ENCODE measurements around the gene CACHD1.

The CACHD1 gene

DNA sequence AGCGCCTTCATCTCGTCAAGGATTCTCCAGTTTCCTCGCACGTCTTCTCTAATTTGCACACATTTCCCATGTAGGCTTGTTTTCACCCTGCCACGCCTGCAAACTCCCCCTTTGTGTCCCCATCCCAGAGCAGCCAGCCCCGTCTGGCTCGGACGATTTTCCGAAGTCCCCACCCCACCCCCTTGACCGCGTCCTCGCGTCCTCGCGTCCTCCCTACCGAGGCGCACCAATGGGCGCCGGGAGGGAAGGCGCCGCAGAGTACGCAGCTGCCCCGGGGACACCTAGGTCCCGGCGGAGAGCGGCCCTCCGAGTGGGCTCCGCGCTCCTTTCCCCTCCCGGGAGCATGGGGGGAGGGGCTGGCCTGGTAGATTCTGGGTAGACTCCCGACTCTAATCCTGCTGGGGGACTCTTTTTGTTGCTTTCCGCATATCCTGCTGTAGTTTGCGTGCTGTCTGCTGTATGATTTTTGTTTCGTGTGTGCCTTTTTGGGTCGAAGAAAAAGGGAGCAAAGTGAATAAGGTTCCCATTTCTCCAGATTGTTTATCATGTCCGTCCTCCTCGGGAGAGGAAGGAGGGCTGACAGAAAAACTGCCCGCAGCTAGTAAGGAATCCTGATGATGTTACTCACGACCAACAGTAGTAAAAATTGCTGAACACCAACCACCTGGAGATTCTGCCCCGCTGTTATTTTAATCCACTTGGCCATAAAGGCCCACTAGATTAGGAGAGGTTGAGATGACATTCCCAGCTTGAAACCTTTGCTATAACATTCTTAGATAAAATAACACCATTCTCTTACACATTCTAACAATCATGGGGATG lies 1.5 kb downstream of the CACHD1 start:
- Histone ChIP-seq H3K9ac (ENCODE audit: low read depth in 1 of 2, low read length in 2 of 2) (peak overlapping the region; percentile 58 to 61), H3K27ac (ENCODE audit: low read depth, low read length) (no peak overlapping the region), H3K27me3 (ENCODE audit: control insufficient read depth in 1 of 2, insufficient read depth in 2 of 2, low read length in 2 of 2) (peaks cover 3 to 19% of the 10 kb centered on the region in 2 donors), H3K4me1 (ENCODE audit: control insufficient read depth in 1 of 2, insufficient read depth in 2 of 2, low read length in 2 of 2) (peaks cover 26 to 35% of the 10 kb centered on the region in 2 donors), H3K4me3 (ENCODE audit: low read depth in 1 of 2, low read length in 2 of 2) (peak overlapping the region; percentile 76 to 78), H3K36me3 (ENCODE audit: control insufficient read depth in 1 of 2, insufficient read depth in 2 of 2, low read length in 2 of 2) (no peaks in the 10 kb centered on the region), H3K9me3 (ENCODE audit: control insufficient read depth in 1 of 2, low read length in 2 of 2) (no peaks in the 10 kb centered on the region)

DNA sequence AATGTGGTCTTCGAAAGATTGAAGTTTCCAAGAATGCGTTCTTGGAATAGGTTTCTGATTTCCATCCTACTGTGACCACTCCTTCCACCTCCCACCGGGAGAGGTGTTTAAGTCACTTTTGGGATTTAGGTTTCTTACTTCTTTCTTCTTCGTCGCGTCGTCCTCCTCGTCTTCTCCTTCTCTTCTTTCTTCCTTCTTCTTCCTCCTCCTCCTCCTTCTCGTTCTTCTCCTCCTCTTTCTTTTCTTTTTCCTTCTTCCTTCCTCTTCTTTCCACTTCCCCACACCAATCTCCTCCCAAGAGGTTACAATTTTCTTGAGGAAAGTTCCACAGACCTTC lies 2.1 kb downstream of the CACHD1 start:
- Histone ChIP-seq H3K9me3 (ENCODE audit: control insufficient read depth in 1 of 2, low read length in 2 of 2) (no peaks in the 10 kb centered on the region), H3K4me1 (ENCODE audit: control insufficient read depth in 1 of 2, insufficient read depth in 2 of 2, low read length in 2 of 2) (peaks cover 32 to 37% of the 10 kb centered on the region in 2 donors), H3K9ac (ENCODE audit: low read depth in 1 of 2, low read length in 2 of 2) (peak overlapping the region in 1 of 2 donors; percentile 61), H3K27ac (ENCODE audit: low read depth, low read length) (no peak overlapping the region), H3K36me3 (ENCODE audit: control insufficient read depth in 1 of 2, insufficient read depth in 2 of 2, low read length in 2 of 2) (no peaks in the 10 kb centered on the region), H3K27me3 (ENCODE audit: control insufficient read depth in 1 of 2, insufficient read depth in 2 of 2, low read length in 2 of 2) (peaks cover 3 to 19% of the 10 kb centered on the region in 2 donors), H3K4me3 (ENCODE audit: low read depth in 1 of 2, low read length in 2 of 2) (peak overlapping the region; percentile 76 to 78)

DNA sequence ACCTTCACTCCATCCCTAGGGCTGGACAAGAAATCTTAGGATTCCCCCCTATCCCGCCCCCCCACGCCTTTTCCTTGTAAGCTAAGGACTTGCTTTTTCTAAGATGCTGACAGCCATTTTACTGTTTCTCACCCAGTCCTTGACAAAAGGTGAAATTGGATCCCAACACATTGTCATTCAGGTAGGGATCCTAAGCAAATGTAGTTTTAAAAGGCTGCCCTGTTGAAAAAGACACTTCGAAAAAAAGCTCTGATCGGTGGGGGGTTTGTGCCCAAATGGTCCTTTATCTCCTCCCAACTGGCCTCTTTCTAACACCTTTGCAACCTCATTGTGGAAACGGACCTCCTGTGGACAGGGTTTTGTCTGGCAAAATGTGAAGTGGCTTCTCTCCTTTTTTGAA lies 2.9 kb downstream of the CACHD1 start:
- no peaks in the 10 kb centered on the region for H3K36me3 ChIP-seq (ENCODE audit: control insufficient read depth in 1 of 2, insufficient read depth in 2 of 2, low read length in 2 of 2)
- peaks cover 3 to 19% of the 10 kb centered on the region in 2 donors for H3K27me3 ChIP-seq (ENCODE audit: control insufficient read depth in 1 of 2, insufficient read depth in 2 of 2, low read length in 2 of 2)
- H3K4me1 ChIP-seq (ENCODE audit: control insufficient read depth in 1 of 2, insufficient read depth in 2 of 2, low read length in 2 of 2) = peaks cover 35 to 40% of the 10 kb centered on the region in 2 donors
- no peak overlapping the region for H3K4me3 ChIP-seq (ENCODE audit: low read depth in 1 of 2, low read length in 2 of 2)
- no peaks in the 10 kb centered on the region for H3K9me3 ChIP-seq (ENCODE audit: control insufficient read depth in 1 of 2, low read length in 2 of 2)
- no peak overlapping the region for H3K27ac ChIP-seq (ENCODE audit: low read depth, low read length)
- H3K9ac ChIP-seq (ENCODE audit: low read depth in 1 of 2, low read length in 2 of 2) = no peak overlapping the region

DNA sequence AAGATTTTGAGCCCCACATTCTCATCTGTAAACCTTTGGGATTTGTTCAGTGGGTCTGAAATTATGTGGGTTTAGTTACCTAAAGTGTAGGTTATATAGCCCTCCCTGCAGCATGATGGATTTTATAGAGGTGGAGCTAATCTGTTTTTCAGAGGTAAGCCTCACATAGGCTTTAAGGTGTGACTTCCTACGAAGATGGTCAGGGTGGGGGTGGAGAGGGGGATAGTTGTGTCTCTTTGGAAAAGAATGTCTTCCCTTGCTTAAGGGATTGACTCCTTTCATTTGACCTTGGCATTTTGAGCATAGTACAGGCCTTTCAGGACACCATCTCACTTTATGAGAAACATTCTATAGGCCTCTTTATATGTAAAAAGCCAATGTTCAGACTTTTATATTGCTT lies 3.4 kb downstream of the CACHD1 start:
- Histone ChIP-seq H3K36me3 (ENCODE audit: control insufficient read depth in 1 of 2, insufficient read depth in 2 of 2, low read length in 2 of 2) (no peaks in the 10 kb centered on the region), H3K4me3 (ENCODE audit: low read depth in 1 of 2, low read length in 2 of 2) (no peak overlapping the region), H3K27ac (ENCODE audit: low read depth, low read length) (no peak overlapping the region), H3K27me3 (ENCODE audit: control insufficient read depth in 1 of 2, insufficient read depth in 2 of 2, low read length in 2 of 2) (peaks cover 3 to 19% of the 10 kb centered on the region in 2 donors), H3K9ac (ENCODE audit: low read depth in 1 of 2, low read length in 2 of 2) (no peak overlapping the region), H3K4me1 (ENCODE audit: control insufficient read depth in 1 of 2, insufficient read depth in 2 of 2, low read length in 2 of 2) (peaks cover 35 to 40% of the 10 kb centered on the region in 2 donors), H3K9me3 (ENCODE audit: control insufficient read depth in 1 of 2, low read length in 2 of 2) (no peaks in the 10 kb centered on the region)

DNA sequence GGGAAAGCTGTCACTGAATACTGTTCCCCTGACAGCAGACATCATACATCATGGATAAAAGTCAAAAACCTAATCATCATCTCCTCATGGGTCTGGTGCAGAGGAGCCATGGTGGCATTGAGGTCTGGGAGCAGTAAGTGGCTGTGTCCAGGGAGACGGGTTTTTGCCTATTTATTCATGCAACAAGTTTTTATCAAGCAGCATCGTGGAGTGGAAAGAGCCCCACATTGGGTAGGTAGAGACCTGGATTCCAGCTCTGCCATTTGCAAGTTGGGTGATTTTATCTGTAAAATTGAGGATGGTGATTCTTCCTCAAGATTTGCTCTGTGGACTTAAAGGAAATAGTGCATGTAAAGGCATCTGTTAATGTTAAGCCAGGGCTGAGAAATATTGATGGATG lies 4.2 kb downstream of the CACHD1 start:
- Histone ChIP-seq H3K9ac (ENCODE audit: low read depth in 1 of 2, low read length in 2 of 2) (no peak overlapping the region), H3K4me1 (ENCODE audit: control insufficient read depth in 1 of 2, insufficient read depth in 2 of 2, low read length in 2 of 2) (peaks cover 35 to 40% of the 10 kb centered on the region in 2 donors), H3K27me3 (ENCODE audit: control insufficient read depth in 1 of 2, insufficient read depth in 2 of 2, low read length in 2 of 2) (peaks cover 3 to 13% of the 10 kb centered on the region in 2 donors), H3K27ac (ENCODE audit: low read depth, low read length) (no peak overlapping the region), H3K9me3 (ENCODE audit: control insufficient read depth in 1 of 2, low read length in 2 of 2) (no peaks in the 10 kb centered on the region), H3K4me3 (ENCODE audit: low read depth in 1 of 2, low read length in 2 of 2) (no peak overlapping the region), H3K36me3 (ENCODE audit: control insufficient read depth in 1 of 2, insufficient read depth in 2 of 2, low read length in 2 of 2) (no peaks in the 10 kb centered on the region)

DNA sequence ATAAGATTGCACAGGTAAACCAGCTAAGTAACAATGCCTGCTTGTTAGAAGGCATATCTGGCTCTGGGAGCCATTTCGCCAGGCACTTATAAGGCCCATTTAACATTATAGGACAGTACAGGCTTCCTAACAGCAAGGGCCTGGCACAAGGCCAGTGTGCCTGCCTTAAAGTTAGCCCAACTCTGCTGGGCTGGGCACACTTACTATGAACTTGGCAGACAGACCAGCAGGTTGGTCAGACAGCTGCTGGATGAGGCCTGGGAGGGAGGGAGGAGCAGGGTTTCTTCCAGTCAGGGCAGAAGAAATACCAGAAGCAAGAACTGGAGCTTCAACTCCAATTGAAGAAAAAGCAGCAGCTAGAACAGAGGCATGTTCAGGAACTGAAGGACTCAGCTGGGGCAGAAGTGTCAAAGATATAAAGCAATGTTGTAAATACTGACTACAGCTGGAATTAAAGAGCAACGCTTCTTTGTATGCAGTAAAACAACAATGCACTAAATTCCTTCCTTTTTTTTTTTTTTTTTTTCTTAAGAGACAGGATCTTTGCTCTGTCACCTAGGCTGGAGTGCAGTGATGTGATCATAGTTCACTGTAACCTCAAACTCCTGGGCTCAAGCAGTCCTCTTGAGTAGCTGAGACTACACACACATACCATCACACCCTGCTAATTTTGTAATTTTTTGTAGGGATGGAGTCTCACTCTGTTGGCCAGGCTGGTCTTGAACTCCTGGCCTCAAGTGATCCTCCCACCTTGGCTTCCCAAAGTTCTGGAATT lies 4.9 kb downstream of the CACHD1 start:
- Histone ChIP-seq H3K27ac (ENCODE audit: low read depth, low read length) (no peak overlapping the region), H3K4me1 (ENCODE audit: control insufficient read depth in 1 of 2, insufficient read depth in 2 of 2, low read length in 2 of 2) (peaks cover 36 to 39% of the 10 kb centered on the region in 2 donors), H3K4me3 (ENCODE audit: low read depth in 1 of 2, low read length in 2 of 2) (peak overlapping the region in 1 of 2 donors; percentile 26), H3K9me3 (ENCODE audit: control insufficient read depth in 1 of 2, low read length in 2 of 2) (no peaks in the 10 kb centered on the region), H3K36me3 (ENCODE audit: control insufficient read depth in 1 of 2, insufficient read depth in 2 of 2, low read length in 2 of 2) (no peaks in the 10 kb centered on the region), H3K9ac (ENCODE audit: low read depth in 1 of 2, low read length in 2 of 2) (no peak overlapping the region), H3K27me3 (ENCODE audit: control insufficient read depth in 1 of 2, insufficient read depth in 2 of 2, low read length in 2 of 2) (peaks cover 3 to 8% of the 10 kb centered on the region in 2 donors)

DNA sequence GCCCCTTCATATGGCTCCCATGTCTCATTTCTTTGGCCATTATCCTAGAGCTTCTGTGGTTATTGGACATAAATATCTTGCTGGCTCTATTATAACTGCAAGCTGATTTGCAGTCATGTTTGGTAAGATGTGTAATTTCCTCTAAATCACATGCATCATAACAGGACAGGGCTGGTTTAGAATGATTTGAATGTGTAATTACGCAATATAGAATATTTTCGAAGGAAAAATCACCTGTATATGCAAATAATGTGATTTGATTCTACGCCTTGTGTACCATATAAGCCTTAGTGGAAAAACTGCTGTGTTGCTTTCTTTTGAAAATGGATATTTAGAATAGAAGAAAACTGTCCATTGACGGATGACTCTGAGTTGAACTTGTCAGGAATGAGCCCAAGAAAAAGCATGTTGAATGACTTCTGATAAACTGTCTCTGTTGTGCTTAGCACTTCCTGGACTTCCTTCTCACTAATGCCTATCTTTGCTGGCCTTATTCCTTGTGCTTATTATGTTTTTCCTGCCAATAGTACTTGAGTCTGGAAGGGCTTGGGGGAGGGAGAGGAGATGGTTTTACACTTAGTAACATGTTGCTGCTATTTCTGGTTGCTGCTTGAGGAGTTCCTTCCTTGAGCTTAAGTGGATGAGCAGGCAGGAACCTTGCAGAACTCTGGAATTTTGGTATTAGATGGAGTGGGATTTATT lies 6.5 kb downstream of the CACHD1 start:
- Histone ChIP-seq H3K27me3 (ENCODE audit: control insufficient read depth in 1 of 2, insufficient read depth in 2 of 2, low read length in 2 of 2) (peaks cover 2 to 7% of the 10 kb centered on the region in 2 donors), H3K4me3 (ENCODE audit: low read depth in 1 of 2, low read length in 2 of 2) (no peak overlapping the region), H3K36me3 (ENCODE audit: control insufficient read depth in 1 of 2, insufficient read depth in 2 of 2, low read length in 2 of 2) (no peaks in the 10 kb centered on the region), H3K4me1 (ENCODE audit: control insufficient read depth in 1 of 2, insufficient read depth in 2 of 2, low read length in 2 of 2) (peaks cover 36 to 46% of the 10 kb centered on the region in 2 donors), H3K9ac (ENCODE audit: low read depth in 1 of 2, low read length in 2 of 2) (no peak overlapping the region), H3K27ac (ENCODE audit: low read depth, low read length) (no peak overlapping the region), H3K9me3 (ENCODE audit: control insufficient read depth in 1 of 2, low read length in 2 of 2) (no peaks in the 10 kb centered on the region)

DNA sequence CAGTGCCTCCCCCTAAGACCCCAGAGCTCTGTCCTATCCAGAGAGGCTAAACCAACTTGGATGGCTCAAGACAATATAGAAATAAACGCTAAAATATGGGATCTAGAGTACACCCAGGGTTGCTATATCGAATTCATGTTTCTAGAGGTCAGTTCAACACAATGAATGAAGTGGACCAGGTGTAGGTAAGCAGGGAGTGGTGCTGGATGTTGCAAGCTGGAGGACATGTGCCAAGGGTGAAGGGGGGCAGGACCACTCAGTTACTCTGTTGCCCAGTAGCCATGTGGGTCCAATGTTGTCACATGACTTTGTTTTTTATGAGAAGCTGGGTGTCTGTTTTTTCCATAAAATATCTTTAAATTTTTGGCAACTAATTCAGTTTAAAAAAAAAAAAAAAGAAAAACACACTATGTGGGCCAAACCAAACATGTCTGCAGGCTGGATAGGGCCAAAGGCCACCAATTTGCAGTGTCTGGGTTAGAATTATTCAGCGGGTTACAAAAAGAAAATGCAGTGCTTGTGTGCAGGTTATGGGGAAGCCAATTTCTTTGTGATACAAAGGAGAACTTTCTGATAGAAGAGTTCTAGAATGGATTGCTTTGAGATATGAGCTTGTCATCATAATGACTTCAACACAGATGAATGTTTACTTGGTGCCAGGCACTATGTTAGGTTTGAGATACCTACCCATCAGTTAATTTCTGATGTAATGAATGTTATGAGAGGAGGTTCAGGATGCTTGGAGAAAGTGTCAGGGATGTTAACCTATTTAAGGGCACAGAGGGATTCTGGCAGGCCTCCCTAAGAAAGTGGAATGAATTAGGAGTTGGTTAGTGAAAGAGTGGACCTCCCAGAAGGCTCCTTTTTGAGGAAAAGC lies 8.9 kb downstream of the CACHD1 start:
- no peaks in the 10 kb centered on the region for H3K9me3 ChIP-seq (ENCODE audit: control insufficient read depth in 1 of 2, low read length in 2 of 2)
- H3K4me1 ChIP-seq (ENCODE audit: control insufficient read depth in 1 of 2, insufficient read depth in 2 of 2, low read length in 2 of 2) = peaks cover 41 to 59% of the 10 kb centered on the region in 2 donors
- no peak overlapping the region for H3K27ac ChIP-seq (ENCODE audit: low read depth, low read length)
- H3K27me3 ChIP-seq (ENCODE audit: control insufficient read depth in 1 of 2, insufficient read depth in 2 of 2, low read length in 2 of 2) = no peaks in the 10 kb centered on the region
- no peaks in the 10 kb centered on the region for H3K36me3 ChIP-seq (ENCODE audit: control insufficient read depth in 1 of 2, insufficient read depth in 2 of 2, low read length in 2 of 2)
- H3K4me3 ChIP-seq (ENCODE audit: low read depth in 1 of 2, low read length in 2 of 2) = no peak overlapping the region
- no peak overlapping the region for H3K9ac ChIP-seq (ENCODE audit: low read depth in 1 of 2, low read length in 2 of 2)

DNA sequence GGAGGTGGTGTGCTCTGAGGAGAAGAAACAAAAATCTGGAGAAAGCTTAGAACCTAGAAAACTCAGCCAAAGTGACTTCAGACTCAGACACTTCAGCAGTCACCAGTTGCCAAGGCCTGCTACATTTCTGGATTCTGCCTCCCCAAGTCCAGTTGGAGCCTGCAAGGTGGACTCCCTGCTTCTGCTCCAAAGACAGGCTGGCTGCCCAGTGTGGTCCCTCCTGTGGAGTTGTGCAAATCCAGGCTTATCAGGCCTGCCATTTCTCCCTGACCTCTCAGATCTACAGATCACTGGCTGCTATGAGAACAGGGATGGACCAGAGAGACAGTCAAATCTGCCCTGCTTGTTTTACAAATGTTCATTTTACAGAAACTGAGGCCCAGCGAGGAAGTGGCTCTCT lies 9.9 kb downstream of the CACHD1 start:
- Histone ChIP-seq H3K4me1 (ENCODE audit: control insufficient read depth in 1 of 2, insufficient read depth in 2 of 2, low read length in 2 of 2) (peaks cover 39 to 55% of the 10 kb centered on the region in 2 donors), H3K27me3 (ENCODE audit: control insufficient read depth in 1 of 2, insufficient read depth in 2 of 2, low read length in 2 of 2) (no peaks in the 10 kb centered on the region), H3K9me3 (ENCODE audit: control insufficient read depth in 1 of 2, low read length in 2 of 2) (no peaks in the 10 kb centered on the region), H3K36me3 (ENCODE audit: control insufficient read depth in 1 of 2, insufficient read depth in 2 of 2, low read length in 2 of 2) (no peaks in the 10 kb centered on the region), H3K4me3 (ENCODE audit: low read depth in 1 of 2, low read length in 2 of 2) (no peak overlapping the region), H3K27ac (ENCODE audit: low read depth, low read length) (no peak overlapping the region), H3K9ac (ENCODE audit: low read depth in 1 of 2, low read length in 2 of 2) (no peak overlapping the region)
